HG03060 (cell line): Measurements from ENCODE around the gene WDR89.
"Not testable (repeated sequence)": the region's sequence is repeated elsewhere in the genome, so short reads cannot be mapped to it uniquely, and the experiment has no call there.

Experiments
- ATAC-seq: cut with Tn5 transposase; IDR thresholded peaks from one replicate; pipeline ENCODE4 v1.9.1; 2021; ENCODE audit warnings: low read depth, moderate number of reproducible peaks; ENCODE audit not compliant: unreplicated experiment

Gene WDR89

DNA sequence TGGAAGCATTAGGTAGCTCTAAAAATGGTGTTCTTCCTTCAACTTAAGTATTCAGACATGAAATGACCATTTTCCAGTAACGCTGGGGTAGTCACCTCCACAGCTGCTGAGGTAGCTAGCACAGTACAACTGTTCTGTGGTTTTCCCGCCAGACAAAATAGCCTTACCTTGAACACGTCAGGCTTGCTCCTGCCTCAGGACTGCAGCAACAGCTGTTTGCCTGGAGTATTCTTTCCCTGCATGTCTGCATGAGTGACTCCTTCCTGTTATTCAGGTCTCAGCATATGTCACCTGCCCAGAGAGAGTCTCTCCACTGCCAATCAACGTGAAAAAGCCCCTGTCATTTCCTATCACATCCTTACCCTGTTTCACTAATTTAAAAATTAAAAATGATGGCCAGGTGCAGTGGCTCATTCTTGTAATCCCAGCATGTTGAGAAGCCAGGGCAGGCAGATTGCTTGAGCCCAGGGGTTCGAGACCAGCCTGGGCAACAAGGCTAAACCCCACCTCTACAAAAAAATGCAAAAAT is 37.9 kb downstream of the WDR89 start:
- no peak for ATAC-seq

DNA sequence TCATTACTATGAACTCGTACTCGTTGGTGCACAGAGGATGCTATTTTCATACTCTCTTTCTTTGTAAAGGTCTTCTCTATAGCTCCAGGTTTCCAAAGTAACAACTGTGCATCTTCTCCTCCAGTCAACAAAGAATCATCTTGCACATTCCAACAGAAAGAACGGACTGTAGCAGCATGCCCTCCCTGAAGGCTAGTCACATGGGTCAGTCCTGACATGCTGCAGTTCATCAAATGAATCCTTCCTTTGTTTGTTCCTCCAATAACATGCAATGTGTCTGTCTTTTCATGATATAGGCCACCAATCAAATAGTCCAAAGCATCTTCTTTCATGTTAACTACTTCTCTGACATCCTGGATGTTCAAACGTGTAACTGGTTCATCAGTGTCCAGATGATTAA is 42.9 kb downstream of the WDR89 start:
- ATAC-seq, result no peak

DNA sequence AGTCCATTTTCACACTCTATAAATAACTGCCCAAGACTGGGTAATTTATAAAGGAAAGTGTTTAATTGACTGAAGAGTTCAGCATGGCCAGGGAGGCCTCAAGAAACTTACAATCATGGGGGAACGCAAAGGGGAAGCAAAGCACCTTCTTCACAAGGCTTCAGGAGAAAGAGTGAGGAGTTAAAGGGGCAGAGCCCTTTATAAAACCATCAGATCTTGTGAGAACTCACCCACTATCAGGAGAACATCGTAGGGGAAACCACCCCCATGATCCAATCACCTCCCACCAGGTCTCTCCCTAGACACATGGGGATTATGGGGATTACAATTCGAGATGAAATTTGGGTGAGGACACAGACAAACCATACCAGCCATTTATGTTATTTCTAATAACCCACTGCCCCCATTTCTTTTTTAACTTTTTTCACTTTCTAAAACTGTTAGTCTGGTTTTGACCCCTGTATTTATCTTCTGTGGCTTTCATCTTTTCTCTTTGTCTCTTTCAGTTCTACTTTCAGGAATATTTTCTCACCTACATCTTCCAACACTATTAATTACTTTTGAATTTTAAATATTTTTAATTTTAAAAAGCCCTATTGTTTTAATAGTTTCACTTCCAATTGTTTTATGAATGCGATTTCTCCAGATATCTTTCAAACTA is 44.5 kb downstream of the WDR89 start:
- no peak for ATAC-seq

DNA sequence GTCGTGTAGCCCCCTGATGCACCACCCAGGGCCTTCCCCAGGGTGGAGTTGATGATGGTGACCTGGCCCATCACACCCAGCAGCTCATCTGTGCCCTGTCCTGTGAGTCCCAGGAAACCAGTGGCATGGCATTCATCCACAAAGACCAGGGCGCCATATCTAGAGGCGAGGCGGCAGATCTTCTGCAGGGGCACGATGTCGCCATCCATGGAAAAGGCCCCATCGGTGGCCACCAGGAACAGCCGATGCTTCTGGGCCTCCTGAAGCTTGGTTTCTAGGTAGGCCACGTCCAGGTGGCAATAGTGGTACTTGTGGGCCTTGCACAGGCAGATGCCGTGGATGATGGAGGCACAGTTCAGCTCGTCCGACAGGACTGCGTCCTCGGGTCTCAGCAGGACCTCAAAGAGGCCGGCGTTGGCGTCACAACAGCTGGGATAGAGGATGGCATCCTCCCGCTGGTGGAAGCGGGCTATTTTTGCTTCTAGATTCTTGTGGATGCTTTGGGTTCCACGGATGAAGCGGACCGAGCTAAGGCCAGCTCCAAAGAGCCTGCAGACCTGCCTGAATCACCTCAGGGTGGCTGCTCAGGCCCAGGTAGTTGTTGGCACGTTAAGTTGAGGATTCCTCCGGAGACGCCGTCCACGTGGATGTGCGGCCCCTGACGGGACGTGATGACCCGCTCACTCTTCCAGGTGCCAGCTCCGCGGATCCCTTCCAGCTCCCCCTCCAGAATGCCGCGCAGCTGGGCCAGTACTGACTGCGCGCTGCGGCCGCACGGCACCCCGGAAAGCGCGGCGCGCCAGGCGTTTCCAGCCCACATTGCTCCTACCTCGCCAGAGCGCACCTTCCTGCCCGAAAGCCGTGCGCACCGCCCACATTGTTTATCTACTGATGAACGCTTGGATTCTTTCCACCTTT is 47.0 kb downstream of the WDR89 start:
- ATAC-seq, result no peak

DNA sequence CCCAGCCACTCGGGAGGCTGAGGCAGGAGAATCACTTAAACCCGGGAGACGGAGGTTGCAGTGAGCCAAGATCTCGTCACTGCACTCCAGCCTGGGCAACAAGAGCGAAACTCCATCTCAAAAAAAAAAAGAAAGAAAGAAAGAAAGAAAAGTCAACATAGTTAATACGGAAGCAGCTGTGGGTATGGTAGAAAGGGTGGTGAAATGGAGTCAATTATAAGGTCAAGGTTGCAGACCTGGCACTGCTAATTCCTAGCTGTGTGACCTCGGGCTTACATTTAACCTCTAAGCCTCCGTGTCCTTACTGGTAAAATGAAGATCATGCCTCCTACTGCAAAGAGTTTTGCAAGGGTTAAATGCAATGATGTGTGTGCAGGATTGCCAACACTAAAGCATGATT is 58.6 kb downstream of the WDR89 start:
- ATAC-seq, result not testable (repeated sequence)

DNA sequence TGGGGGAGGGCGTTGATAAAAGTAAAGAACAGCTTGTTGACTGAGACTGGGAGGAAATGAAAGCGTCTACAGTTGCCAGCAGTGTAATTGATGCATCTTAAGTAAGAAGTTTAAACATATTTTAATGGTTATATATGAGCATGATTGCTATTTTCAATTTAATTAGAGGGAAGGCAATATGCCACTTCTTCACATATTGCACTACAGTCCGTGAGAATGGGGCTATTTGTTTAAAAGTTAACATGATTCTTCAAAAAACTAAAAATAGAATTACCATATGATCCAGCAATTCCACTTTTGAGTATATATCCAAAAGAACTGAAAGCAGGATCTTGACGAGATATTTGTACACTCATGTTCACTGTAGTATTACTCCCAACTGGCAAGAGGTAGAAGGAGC is 60.2 kb downstream of the WDR89 start:
- ATAC-seq, result no peak

DNA sequence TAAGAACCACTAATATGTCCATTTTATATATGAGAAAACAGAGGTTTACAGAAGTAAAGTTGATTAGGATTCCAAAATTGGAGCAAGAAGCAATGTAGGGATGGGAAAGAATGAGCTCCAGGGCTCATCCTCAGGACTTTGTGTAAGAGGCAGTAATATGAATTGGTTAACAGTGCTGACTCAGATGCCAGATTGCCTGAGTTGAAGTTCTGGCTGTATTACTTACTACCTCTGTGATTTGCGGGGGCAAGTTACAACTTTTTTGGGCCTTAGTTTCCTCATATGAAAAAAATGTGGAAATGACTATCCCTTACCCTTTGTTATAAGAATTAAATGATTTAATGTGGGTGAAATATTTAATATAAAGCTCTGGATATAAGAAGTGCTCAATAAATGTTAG is 63.4 kb downstream of the WDR89 start:
- no peak for ATAC-seq

DNA sequence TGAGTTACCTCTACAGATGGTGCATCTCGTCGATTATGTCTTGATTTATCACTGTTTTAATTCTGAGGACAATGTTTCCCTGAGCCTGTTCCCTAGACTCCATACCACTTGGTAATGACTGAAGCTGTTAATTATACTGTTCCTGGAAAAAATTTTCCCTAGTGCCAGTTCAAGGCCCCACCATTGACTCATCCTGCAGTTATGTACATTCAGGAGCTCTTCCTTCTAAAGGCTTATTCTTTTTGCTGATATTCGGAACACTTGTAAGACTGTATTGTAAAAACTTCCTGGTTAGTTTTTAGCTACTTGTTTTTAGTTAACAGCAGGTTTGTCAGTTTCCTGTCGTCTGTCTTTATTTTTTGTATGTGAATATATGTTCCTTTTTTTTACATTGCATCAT is 68.1 kb downstream of the WDR89 start:
- no peak for ATAC-seq

DNA sequence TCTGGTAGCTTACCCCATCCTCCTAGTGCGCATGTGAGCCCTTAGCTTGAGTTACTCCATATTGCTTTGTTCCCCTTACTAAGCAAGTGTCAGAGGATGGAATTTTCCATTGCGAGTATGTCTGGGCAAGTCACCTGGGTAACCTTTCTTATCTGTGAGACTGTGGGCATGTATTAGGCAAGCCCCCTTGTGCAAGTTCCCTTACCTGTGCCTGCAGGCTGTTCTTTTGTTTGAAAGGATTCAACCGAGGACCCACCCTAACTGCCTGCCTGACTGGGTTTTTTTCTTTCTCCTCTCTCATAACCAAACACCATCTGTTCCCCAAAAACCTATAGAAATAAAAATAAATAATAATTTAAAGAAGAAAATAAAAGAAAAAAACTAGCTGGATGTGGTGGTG is 76.2 kb downstream of the WDR89 start:
- ATAC-seq, result no peak

DNA sequence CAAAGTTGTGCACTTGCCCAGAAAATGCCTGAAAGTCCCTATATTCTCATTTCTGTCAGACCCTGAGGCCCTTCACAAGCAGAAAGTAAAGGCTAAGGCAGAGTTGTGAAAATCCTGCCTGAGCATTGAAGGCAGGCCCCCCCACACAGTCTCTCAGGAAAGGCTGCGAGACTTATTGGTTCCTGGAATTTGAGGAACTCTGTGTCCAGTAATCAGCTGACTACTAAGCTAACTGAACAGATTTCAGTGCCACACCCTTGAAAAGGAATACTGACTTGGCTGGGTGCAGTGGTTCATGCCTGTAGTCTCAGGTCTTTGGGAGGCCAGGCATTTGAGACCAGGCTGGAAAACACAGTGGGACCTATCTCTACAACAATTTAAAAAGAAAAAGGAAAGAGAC is 77.4 kb downstream of the WDR89 start:
- ATAC-seq, result no peak

DNA sequence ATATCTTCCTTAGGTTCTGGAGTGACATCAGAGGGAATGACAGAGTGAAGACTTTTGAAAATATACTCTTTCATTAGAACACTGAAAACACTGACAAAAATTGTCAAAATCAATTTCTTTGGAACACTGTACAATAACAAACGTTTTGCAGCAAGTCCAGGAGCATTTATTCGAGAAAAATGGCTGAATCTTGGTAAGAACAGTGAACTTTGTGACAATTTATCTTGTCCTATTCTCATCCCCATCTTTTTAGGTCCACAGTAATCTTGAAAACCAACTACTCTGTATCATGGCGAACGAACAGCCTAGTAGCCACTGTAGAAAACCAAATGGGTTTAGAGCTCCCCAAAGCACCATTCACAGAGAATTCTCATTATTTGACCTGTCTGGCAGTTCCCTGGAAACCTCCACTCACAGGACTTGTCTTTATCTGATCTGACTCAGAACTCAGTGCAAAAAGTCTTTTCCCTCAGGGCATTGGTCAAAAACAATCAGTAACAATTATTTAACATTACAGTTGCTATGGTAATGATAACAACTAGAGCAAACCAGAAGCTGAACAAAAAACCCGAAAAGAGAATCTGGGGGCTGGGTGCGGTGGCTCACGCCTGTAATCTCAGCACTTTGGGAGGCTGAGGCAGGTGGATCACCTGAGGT is 78.2 kb downstream of the WDR89 start:
- ATAC-seq, result no peak

DNA sequence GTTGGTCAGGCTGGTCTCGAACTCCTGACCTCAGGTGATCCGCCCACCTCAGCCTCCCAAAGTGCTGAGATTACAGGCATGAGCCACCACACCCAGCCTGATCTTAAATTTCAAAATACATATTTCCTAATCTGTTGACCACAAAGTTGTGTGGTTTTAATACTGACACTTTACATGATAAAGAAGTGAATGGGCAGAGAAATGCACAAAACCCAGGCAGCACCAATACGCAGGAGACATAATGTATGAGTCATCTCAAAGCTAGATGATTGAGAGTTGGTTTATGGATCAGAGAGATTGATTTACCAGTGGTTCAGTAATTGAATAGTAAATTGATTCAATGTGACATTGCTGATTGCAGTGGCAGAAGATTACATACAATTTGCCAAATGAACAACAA is 79.3 kb downstream of the WDR89 start:
- ATAC-seq, result no peak

DNA sequence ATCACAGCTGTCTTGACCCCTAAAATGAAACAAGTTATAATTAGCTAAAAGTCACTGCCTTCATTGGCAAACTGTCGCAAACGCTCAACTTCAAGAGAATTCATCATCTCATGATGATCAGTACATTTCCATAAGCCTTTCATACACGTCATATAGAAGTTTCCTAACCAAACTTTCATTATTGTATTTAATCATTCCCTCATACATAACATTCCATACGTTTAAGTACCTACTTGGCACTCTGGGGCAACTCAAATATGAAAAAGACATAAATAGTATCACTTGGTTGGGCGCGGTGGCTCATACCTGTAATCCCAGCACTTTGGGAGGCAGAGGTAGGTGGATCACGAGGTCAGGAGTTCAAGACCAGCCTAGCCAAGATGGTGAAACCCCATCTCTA is 86.1 kb downstream of the WDR89 start:
- ATAC-seq, result no peak

DNA sequence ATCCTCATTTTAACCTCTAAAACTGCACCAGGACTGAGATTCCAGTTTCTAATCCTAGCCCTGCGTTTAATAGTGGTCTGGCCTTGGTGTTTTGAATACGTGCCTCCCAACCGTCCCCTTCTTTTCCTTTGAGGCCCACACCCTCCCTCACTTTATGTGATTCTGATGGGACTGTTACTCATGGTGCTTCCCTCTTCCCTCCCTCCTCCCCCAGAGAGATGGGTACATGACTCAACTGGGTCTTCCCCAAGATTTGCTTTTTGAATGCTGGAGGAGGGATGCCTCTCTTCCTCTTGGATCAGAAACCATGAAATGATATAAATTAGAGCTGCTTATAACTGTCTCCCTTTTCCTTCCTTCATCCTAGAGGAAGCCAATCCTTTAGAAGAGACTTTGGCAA is 90.3 kb downstream of the WDR89 start:
- no peak for ATAC-seq

DNA sequence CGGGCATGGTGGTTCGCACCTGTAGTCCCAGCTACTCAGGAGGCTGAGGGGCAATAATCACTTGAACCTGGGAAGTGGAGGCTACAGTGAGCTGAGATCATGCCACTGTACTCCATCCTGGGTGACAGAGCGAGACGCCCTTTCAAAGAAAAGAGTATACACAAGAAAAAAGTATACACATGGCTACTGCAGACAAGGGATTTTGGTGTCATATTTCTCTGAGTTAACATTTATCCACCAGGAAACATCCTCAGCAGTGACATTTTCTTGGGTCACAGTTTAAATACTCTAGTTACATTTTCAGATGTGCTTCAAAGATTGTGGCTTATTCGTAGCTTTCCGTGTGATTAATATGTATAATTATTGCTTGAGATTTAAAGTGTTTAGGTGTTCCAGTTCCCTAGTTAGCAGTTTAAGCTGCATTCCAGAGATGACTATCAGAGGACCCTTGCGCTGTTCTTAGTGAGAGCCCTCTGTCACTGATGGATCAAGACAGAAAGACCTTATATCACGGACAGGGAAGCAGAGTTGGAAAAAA is 93.8 kb downstream of the WDR89 start:
- no peak for ATAC-seq
